Amniotic epithelial cell (primary cell): ENCODE results near the gene DCTN2.
A peak's percentile ranks its signal among the peaks of the same experiment; 100 is the strongest.
"Not testable (repeated sequence)": the region's sequence is repeated elsewhere in the genome, so short reads cannot be mapped to it uniquely, and the experiment has no call there.

ENCODE experiments used
- DNase-seq: peaks from one replicate; pipeline ENCODE4 v3.0.0-alpha.2; 2010; ENCODE audit warnings: low read depth

DCTN2 gene

DNA sequence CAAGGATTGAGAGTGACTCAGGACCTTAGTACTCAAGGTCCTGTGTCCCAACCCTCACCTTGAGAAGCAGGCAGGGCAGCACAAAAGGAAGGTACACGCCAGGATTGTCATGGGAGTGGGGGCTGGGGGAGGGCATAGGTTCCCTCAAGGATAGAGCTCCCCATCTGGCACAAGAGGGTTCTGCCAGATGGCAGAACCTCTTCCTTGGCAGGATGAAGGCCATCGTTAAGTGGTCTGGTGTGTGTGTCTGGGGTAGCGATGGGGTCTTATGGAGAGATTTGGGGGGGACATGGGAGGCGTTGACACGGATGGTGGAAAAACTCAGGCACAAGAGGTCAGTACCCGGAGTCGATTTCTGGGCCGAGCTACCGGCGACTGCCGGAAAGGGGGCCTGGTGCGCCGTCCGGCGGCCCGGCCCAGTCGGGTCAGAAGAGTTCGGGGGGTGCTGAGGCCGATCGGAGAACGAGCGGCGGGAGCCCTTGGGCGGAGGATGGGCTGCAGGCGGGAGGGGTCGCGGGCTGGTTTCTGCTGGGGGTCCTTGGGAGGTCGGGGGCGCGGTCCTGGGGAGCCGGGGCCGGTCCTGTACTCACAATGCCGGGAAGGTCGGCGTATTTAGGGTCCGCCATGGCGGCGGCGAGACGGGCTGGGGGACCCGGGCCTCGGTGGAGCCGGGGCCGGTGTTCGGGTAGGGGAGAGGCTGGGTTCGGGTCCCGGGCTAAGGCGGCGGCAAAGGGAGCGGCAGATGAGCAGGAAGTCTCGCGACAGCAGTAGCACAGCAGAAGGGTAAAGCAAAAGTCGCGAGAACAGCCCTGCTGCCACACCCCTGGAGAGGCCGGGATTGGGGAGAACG, at the start of gene DCTN2:
TSS of gene DCTN2 (minus strand) at position 755 of the 850 bp plus-strand sequence. CDS start at position 626, 129 bp downstream.
- DNase-seq, result peak; percentile 94

GRCh38 chr12:57593187-57593586, 46.2 kb upstream of the DCTN2 start:
- no peak for DNase-seq

DNA sequence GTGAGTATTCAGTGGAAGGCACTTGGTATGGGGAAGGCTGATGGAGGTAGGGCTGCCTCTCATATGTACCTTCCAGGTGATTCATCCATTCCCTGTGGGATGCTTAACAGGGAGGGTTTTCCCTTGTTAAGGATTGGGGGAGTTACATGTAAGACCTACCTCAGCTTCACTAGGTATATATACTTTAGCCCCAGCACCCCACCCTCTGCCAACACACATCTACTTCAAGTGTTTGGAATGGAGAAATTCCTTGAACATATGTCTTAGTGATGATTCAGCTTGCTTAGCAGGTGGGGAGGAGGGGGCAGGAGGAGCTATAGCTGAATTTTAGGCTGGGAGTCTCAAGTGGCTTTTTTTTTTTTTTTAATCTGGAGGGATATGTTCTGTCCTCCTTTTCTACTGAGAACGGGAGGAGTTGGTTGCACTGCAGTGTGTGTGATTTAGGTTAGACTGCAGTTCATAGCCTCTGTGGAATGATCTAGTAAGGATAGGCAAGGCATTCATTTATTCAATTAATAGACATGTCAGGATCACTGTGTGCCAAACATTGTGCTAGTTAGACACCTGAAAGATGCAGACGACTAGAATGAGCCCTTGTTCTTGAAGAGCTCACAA, 45.7 kb upstream of the DCTN2 start:
- no peak for DNase-seq

- DNase-seq, result no peak
Measured at GRCh38 chr12:57591782-57592325, 44.9 kb upstream of the DCTN2 start.

DNA sequence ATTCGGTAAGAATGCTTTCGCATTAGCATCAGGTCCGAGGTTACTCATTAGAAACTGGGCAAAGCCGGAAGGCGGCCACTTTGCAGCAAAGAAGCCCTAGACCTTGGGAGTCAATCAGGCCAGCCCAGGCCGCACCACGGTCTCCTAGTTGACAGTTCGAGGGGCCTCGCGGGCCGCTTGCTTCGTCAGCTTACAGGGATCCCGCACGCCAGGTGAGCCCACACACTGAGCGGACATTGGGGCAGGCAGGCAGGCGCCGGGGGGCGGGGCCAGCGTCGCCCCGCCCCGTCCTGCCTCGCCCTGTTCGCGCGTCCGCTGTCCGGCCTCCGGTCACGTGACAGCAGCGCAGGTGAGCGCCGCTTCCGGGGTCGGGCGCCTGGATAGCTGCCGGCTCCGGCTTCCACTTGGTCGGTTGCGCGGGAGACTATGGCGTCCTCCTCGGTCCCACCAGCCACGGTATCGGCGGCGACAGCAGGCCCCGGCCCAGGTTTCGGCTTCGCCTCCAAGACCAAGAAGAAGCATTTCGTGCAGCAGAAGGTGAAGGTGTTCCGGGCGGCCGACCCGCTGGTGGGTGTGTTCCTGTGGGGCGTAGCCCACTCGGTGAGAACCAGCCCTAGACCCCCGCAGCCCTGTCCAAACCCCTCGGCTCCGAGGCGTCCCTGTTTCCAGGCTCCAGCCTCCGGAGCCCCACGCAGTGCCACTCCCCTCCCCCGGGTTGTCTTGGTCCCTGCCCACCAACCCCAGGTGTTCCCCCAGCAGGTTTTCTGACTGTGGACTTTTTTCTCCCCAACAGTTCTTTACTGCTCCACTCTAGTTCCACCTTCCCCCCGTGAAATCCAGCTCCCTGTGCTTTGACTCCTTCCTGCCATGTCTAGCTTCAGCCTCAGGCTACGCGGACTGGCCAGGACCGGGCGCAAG, 44.1 kb upstream of the DCTN2 start, which contains the start of gene PIP4K2C:
TSS of gene PIP4K2C (plus strand) at position 329 of the 918 bp plus-strand sequence. CDS start at position 427, 98 bp downstream.
- DNase-seq, result peak; percentile 37

- no peak for DNase-seq
Measured at GRCh38 chr12:57590479-57590863, 43.5 kb upstream of the DCTN2 start.

DNA sequence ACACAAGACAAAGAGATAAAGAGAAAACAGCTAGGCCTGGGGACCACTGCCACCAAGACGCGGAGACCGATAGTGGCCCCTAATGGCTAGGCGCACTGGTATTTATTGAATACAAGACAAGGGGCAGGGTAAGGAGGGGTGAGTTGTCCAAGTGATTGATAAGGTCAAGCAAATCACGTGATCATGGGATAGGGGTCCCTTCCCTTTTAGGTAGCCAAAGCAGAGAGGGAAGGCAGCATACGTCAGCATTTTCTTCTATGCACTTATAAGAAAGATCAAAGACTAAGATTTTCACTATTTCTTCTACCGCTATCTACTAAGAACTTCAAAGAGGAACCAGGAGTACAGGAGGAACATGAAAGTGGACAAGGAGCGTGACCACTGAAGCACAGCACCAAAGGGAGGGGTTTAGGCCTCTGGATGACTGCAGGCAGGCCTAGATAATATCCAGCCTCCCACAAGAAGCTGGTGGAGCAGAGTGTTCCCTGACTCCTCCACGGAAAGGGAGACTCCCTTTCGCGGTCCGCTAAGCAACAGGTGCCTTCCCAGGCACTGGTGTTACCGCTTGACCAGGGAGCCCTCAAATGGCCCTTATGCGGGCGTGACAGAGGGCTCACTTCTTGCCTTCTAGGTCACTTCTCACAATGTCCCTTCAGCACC, 42.1 kb upstream of the DCTN2 start:
- not testable (repeated sequence) for DNase-seq

DNA sequence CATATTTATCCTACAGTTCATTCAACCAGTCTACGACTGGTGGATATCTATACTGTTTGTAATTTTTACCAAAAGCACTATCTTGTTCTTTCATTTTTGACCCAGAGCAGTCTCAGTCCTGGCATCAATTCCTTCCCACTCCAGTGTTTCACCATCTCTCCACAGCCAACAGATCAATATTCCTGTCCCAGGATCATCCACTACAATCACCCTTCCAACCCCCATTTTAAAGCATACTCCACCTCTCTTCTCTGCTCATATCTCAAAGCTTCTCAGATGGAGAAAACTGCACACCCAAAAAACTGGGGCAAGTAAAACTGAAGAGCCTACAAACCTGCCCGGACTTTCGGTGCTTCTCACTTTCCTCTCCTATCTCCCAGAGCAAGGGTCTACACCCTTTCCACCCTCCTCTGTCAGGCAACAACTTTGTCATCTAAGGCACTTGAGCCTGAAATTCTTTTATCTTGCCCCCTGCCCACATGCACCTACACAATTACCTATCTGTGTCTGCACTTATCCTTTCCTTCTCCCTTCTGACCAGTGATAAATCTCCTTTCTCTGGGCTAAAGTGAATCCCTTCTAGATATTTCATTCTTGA, 39.9 kb upstream of the DCTN2 start:
- DNase-seq, result no peak

- DNase-seq, result no peak
Measured at GRCh38 chr12:57586128-57586527, 39.1 kb upstream of the DCTN2 start.

DNA sequence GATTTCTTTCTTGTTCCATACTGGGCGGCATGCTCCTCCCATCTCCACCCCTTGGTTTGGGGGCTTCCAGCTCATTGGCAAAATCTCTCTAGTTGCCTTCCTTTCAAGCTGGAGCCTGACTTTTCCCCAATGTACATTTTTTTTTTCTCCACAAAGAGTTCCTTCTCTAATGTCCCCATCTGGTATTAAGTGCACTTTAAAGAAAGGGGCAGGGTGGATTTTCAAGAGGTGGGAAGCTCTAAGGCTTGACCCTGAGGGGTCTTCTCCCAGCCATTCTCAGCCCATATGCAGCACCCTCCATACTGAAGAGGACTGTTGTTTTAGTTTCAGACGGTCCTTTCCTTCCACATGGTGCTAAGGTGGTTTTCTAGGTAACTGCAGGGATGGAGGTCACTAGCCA, 38.2 kb upstream of the DCTN2 start:
- DNase-seq, result no peak

DNA sequence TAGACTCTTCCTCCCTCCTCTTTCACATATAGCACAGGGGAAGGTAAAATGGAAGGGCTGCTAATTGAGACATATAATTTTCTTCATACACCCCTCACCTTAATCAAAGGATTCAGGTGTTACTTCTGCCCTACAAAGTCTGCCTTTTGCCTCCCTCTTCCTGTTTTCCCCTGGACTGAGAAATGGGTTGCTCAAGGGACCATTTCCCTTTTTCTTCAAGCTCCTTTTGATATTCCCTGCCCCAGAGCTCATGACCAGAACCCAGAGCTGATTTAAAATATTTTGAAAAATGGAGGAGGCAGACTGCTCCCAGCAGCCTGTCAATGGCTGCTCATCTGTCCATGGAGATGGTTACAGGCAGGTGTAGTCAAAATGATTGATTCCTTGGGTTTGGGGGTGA, 37.7 kb upstream of the DCTN2 start:
- DNase-seq, result no peak

DNA sequence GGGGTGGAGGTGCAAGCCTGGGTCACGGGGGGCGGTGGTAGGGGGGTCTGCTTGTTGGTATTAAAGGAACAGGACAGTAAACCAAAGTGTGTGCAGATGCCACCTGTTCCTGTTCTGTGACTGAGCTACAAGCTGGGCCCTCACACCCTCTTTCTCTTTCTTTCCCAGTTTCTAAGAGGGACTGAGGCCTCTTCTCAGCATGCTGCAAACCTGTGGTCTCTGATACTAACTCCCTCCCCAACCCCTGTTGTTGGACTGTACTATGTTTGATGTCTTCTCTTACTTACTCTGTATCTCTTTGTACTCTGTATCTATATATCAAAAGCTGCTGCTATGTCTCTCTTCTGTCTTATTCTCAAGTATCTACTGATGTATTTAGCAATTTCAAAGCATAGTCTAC, 37.1 kb upstream of the DCTN2 start:
- no peak for DNase-seq

DNA sequence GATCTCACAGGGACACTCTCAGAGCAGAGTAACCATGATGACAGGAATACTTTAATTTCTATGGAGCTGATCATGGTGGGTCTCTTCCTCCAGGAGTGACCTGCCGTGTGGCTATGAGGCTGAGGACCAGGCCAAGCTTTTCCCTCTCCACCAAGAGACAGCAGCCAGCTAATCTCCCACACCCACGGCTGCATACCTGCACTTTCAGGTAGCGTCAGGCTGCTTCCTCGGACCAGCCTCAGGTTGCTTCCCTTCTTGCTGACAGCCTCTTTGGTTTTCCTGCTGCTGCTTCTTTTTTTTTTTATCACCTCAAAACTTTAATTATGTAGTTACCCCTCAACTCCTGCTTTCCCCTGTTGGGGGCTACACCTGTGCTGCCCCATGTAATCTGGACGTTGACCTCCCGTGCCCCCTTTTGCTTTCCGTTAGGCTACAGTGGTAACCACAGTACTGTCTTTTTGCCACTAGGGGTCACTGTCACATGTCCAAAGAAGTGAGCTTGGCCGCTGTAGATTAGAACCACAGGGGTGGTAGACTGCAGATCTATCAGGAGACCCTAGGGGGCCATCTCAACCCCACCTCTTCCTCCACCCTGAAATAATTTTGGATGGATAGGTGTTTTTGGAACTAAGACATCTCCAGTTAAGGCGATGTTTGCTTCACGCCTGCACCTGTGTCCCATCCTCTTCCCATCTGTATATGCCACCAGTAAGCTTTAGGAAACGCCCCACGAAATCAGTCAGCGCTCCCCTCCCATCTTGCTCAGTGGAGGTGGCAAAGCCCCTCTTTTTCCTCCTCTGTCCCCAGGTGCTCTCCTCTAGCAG, 36.2 kb upstream of the DCTN2 start:
- DNase-seq, result peak; percentile 74

DNA sequence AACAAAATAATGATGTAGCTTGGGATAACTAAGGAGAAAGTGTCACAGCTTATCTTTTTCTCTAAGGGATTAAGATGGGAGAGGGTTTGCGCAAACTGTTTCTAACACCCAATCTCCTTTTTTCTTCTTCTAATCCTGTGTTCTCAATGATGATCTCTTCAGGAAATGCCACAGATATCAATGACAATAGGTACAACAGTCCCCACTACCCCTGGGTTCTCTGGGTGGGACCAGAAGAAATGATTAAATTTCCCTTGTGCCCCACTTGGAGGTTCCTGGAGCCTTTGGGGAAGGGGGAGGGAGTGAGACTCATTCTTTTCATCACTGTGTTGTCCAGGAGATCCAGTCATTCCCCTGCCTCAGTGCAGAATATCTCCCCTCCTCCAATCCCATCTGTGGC, 35.4 kb upstream of the DCTN2 start:
- no peak for DNase-seq

DNA sequence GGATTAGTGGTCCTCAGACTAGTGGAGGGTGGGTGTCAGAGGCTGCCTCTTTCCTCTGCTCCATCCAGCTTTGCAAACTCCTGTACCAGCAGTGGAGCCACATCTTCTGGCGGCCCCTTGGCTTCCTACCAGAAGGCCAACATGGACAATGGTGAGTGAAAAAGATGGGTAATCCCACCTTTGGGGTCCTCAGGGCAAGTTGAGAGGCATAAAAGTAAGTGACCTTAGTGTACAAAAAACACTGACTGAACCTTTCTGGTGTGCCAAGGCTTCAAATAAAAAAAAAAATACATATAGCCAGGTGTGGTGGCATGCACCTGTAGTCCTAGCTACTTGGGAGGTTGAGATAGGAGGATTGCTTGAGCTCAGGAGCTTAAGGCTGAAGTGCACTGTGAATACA, 34.8 kb upstream of the DCTN2 start:
- DNase-seq, result no peak

GRCh38 chr12:57580466-57580795, 33.4 kb upstream of the DCTN2 start:
- no peak for DNase-seq

- DNase-seq, result no peak
Measured at GRCh38 chr12:57579677-57580465, 32.9 kb upstream of the DCTN2 start.

DNA sequence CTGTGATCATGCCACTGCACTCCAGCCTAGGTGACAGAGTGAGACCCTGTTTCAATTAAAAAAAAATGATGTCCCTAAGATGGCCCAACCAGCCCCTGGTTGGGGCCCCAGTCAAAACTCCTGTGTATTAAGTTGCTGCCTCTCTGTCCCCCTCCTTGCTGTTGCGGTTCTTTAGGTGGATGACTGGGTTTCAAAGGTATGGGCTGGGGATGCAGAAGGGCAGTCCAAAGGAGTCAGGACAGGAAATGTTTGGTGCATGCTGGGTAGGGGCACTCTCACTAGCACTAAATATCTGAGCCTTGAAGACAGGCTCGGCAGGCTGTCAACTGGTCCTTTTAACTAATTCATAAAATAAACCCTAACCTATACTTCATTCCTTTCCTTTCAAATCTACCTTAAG, 32.0 kb upstream of the DCTN2 start:
- no peak for DNase-seq

- no peak for DNase-seq
Measured at GRCh38 chr12:57577981-57578758, 31.2 kb upstream of the DCTN2 start.
